ENCODE measurements around the gene HOXB7. TPM values are rescaled to one million over a fixed set of nuclear protein-coding genes. Genes with fewer than 3 reads are reported as not detected.

The HOXB7 gene
- total RNA-seq, 1 donor from 2014 or later: 2.4 TPM

- Histone ChIP-seq H3K27me3 (ENCODE audit: low read depth) (peaks cover 90% of the 10 kb centered on the region), H3K9me3 (no peaks in the 10 kb centered on the region), H3K4me1 (peaks cover 29% of the 10 kb centered on the region), H3K27ac (peak within 1 kb of the TSS; percentile 92), H3K4me3 (peak within 1 kb of the TSS; percentile 62), H3K36me3 (no peaks in the 10 kb centered on the region)
- TF ChIP-seq CTCF (IDR thresholded peaks at IDR 0.05): no peak
- DNase-seq (peak; percentile 73), ATAC-seq (peak; percentile 28 to 67)
- intact Hi-C loops (cut with DNase I): no loop called here
These were observed 32.7 kb downstream of the HOXB7 start, which contains the start of gene HOXB4 for GRCh38 chr17:48577946-48578615. TSS of gene HOXB4 (minus strand) at chr17:48578350. CDS start at chr17:48578319, 31 bp downstream.

GRCh38 chr17:48577330-48577945, 33.4 kb downstream of the HOXB7 start:
- Histone ChIP-seq H3K4me1 (peaks cover 29% of the 10 kb centered on the region), H3K27me3 (ENCODE audit: low read depth) (peaks cover 91% of the 10 kb centered on the region)
- no peak for ATAC-seq

GRCh38 chr17:48576479-48577309, 34.1 kb downstream of the HOXB7 start:
- Histone ChIP-seq H3K4me1 (peaks cover 21% of the 10 kb centered on the region), H3K9me3 (no peaks in the 10 kb centered on the region), H3K4me3 (peak overlapping the region; percentile 62), H3K36me3 (no peaks in the 10 kb centered on the region), H3K27ac (peak overlapping the region; percentile 92), H3K27me3 (ENCODE audit: low read depth) (peaks cover 83% of the 10 kb centered on the region)
- ATAC-seq: peak in 1 of 2 donors; percentile 18
- no peak for TF ChIP-seq CTCF (IDR thresholded peaks at IDR 0.05)
- intact Hi-C loops (cut with DNase I): no loop called here
- no peak for DNase-seq

More at GRCh38 chr17:48577330-48577945, 33.4 kb downstream of the HOXB7 start:
- H3K9me3 ChIP-seq: no peaks in the 10 kb centered on the region
- H3K4me3 ChIP-seq: peak overlapping the region; percentile 62
- peak overlapping the region; percentile 92 for H3K27ac ChIP-seq
- no peaks in the 10 kb centered on the region for H3K36me3 ChIP-seq
- intact Hi-C loops (cut with DNase I): no loop called here
- DNase-seq: no peak
- TF ChIP-seq CTCF (IDR thresholded peaks at IDR 0.05): no peak

- H3K4me3 ChIP-seq: peak overlapping the region; percentile 62
- ATAC-seq (no peak), DNase-seq (no peak)
- peaks cover 21% of the 10 kb centered on the region for H3K4me1 ChIP-seq
- TF ChIP-seq CTCF (IDR thresholded peaks at IDR 0.05): no peak
- intact Hi-C loops (cut with DNase I): no loop called here
- peaks cover 81% of the 10 kb centered on the region for H3K27me3 ChIP-seq (ENCODE audit: low read depth)
- no peaks in the 10 kb centered on the region for H3K36me3 ChIP-seq
- H3K27ac ChIP-seq: peak overlapping the region; percentile 92
- H3K9me3 ChIP-seq: no peaks in the 10 kb centered on the region
These were observed 34.9 kb downstream of the HOXB7 start for GRCh38 chr17:48575673-48576478.
